H9 (cell line): ENCODE results near the gene ABCC12. TPM values are rescaled to one million over a fixed set of nuclear protein-coding genes. Genes with fewer than 3 reads are reported as not detected.

Experiments used
- DNase-seq: peaks from one replicate; pipeline ENCODE4 v3.0.0-alpha.2; 2017
- H2AFZ ChIP-seq: one replicate; pipeline ENCODE4 v1.6.1; 2013; ENCODE audit warnings: mild to moderate bottlenecking, low read length, control low read depth, moderate library complexity
- H2AK5ac ChIP-seq: 2 replicates; pipeline ENCODE4 v1.6.1; 2013; ENCODE audit warnings: low read length, control low read depth, mixed read lengths; ENCODE audit not compliant: insufficient read length
- H2BK120ac ChIP-seq: one replicate; pipeline ENCODE4 v1.6.1; 2013; ENCODE audit warnings: low read depth, mild to moderate bottlenecking, low read length, control low read depth, inconsistent platforms; ENCODE audit not compliant: poor library complexity, severe bottlenecking
- H2BK12ac ChIP-seq: 2 replicates; pipeline ENCODE4 v1.6.1; 2013; ENCODE audit warnings: low read length, control low read depth, mixed read lengths, low read depth; ENCODE audit not compliant: insufficient read length
- H2BK15ac ChIP-seq: 2 replicates; pipeline ENCODE4 v1.6.1; 2013; ENCODE audit warnings: low read depth, low read length, control low read depth
- H2BK20ac ChIP-seq: one replicate; pipeline ENCODE4 v1.6.1; 2013; ENCODE audit warnings: low read depth, mild to moderate bottlenecking, low read length, control low read depth, inconsistent platforms; ENCODE audit not compliant: poor library complexity, severe bottlenecking
- H2BK5ac ChIP-seq: 2 replicates; pipeline ENCODE4 v1.6.1; 2013; ENCODE audit warnings: low read length, control low read depth, mixed read lengths; ENCODE audit not compliant: insufficient read length
- H3K14ac ChIP-seq: 2 replicates; pipeline ENCODE4 v1.6.1; 2013; ENCODE audit warnings: low read length, control low read depth; ENCODE audit not compliant: insufficient read depth
- H3K18ac ChIP-seq: 2 replicates; pipeline ENCODE4 v1.6.1; 2013; ENCODE audit warnings: low read depth, mild to moderate bottlenecking, mixed read lengths, low read length, control low read depth; ENCODE audit not compliant: insufficient read length
- H3K23ac ChIP-seq: 2 replicates; pipeline ENCODE4 v1.6.1; 2013; ENCODE audit warnings: low read length, control low read depth, mixed read lengths, low read depth; ENCODE audit not compliant: insufficient read length
- H3K23me2 ChIP-seq: 2 replicates; pipeline ENCODE4 v1.6.1; 2013; ENCODE audit warnings: low read depth, mild to moderate bottlenecking, mixed read lengths, low read length, control low read depth; ENCODE audit not compliant: insufficient read length, poor library complexity, severe bottlenecking
- H3K27ac ChIP-seq: 2 replicates; pipeline ENCODE4 v1.5.1; 2013; ENCODE audit warnings: low read length, control low read depth, mixed read lengths, low read depth; ENCODE audit not compliant: insufficient read length
- H3K27me3 ChIP-seq: 2 replicates; pipeline ENCODE4 v1.6.1; 2013; ENCODE audit warnings: low read length, control low read depth, inconsistent platforms; ENCODE audit not compliant: insufficient read depth
- H3K4ac ChIP-seq: 2 replicates; pipeline ENCODE4 v1.6.1; 2013; ENCODE audit warnings: low read depth, mild to moderate bottlenecking, control low read depth, inconsistent platforms, low read length, moderate library complexity
- H3K4me1 ChIP-seq: 2 replicates; pipeline ENCODE4 v1.6.1; 2013; ENCODE audit warnings: low read length, control low read depth, inconsistent platforms; ENCODE audit not compliant: insufficient read depth
- H3K4me2 ChIP-seq: 2 replicates; pipeline ENCODE4 v1.6.1; 2013; ENCODE audit warnings: low read length, control low read depth, mixed read lengths; ENCODE audit not compliant: insufficient read length, insufficient read depth
- H3K56ac ChIP-seq: 2 replicates; pipeline ENCODE4 v1.6.1; 2013; ENCODE audit warnings: low read depth, mild to moderate bottlenecking, mixed read lengths, low read length, control low read depth; ENCODE audit not compliant: insufficient read length
- H3K79me1 ChIP-seq: 2 replicates; pipeline ENCODE4 v1.6.1; 2013; ENCODE audit warnings: low read depth, mild to moderate bottlenecking, moderate library complexity, low read length, control low read depth, inconsistent platforms; ENCODE audit not compliant: insufficient read depth, poor library complexity, severe bottlenecking
- H3K79me2 ChIP-seq: 2 replicates; pipeline ENCODE4 v1.6.1; 2013; ENCODE audit warnings: low read length, control low read depth, inconsistent platforms; ENCODE audit not compliant: insufficient read depth
- H3K9ac ChIP-seq: 2 replicates; pipeline ENCODE4 v1.6.1; 2013; ENCODE audit warnings: low read length, control low read depth, mixed read lengths; ENCODE audit not compliant: insufficient read length; ENCODE audit errors: extremely low read depth
- H3K9me3 ChIP-seq: one replicate; pipeline ENCODE4 v1.6.1; 2013; ENCODE audit warnings: low read depth, low read length, inconsistent platforms; ENCODE audit not compliant: control insufficient read depth
- H3T11ph ChIP-seq: one replicate; pipeline ENCODE4 v1.6.1; 2013; ENCODE audit warnings: mild to moderate bottlenecking, low read length, control low read depth, inconsistent platforms
- H4K20me1 ChIP-seq: one replicate; pipeline ENCODE4 v1.6.1; 2013; ENCODE audit not compliant: control insufficient read depth, insufficient read length, insufficient read depth
- H4K5ac ChIP-seq: 2 replicates; pipeline ENCODE4 v1.6.1; 2013; ENCODE audit warnings: low read depth, mild to moderate bottlenecking, mixed read lengths, low read length, control low read depth; ENCODE audit not compliant: insufficient read length
- H4K8ac ChIP-seq: replicated peaks from 2 replicates; pipeline ENCODE4 v1.6.1; 2013; ENCODE audit warnings: low read length, control low read depth, mixed read lengths, low read depth; ENCODE audit not compliant: insufficient read length
- H4K91ac ChIP-seq: 2 replicates; pipeline ENCODE4 v1.6.1; 2013; ENCODE audit warnings: low read depth, mild to moderate bottlenecking, moderate library complexity, mixed read lengths, low read length, control low read depth; ENCODE audit not compliant: insufficient read length
- H3K27ac Mint-ChIP-seq, 3 experiments: 2 replicates in 2 of 3; 3 replicates in 1 of 3; pipeline ENCODE4 v1.8.0; 2020 to 2021; ENCODE audit warnings: mixed read lengths in 3 of 3, mild to moderate bottlenecking in 1 of 3, moderate library complexity in 1 of 3
- H3K27me3 Mint-ChIP-seq: 2 replicates; pipeline ENCODE4 v1.8.0; 2021; ENCODE audit warnings: low read depth, mild to moderate bottlenecking, moderate library complexity, mixed read lengths
- H3K36me3 Mint-ChIP-seq, 3 experiments: 2 replicates in 2 of 3; 3 replicates in 1 of 3; pipeline ENCODE4 v1.8.0; 2020 to 2021; ENCODE audit warnings: low read depth in 3 of 3, mixed read lengths in 3 of 3; ENCODE audit not compliant: insufficient read depth in 1 of 3
- H3K4me1 Mint-ChIP-seq, 2 experiments: 2 replicates each; pipeline ENCODE4 v1.8.0; 2020; ENCODE audit warnings: mixed read lengths in 2 of 2
- H3K4me3 Mint-ChIP-seq, 2 experiments: 2 replicates in 1 of 2; 3 replicates in 1 of 2; pipeline ENCODE4 v1.8.0; 2020 to 2021; ENCODE audit warnings: mild to moderate bottlenecking in 2 of 2, mixed read lengths in 2 of 2, moderate library complexity in 1 of 2
- H3K9me3 Mint-ChIP-seq, 2 experiments: 2 replicates in 1 of 2; 3 replicates in 1 of 2; pipeline ENCODE4 v1.8.0; 2020; ENCODE audit warnings: mild to moderate bottlenecking in 2 of 2, mixed read lengths in 2 of 2, moderate library complexity in 1 of 2
- WGBS: extraction: QIAGEN DNeasy Blood & Tissue Kit; methylation state at CpG from one replicate; pipeline ENCODE4 v1.1.7; 2013; ENCODE audit warnings: missing lambda C conversion rate, low lambda C conversion rate, mixed read lengths; ENCODE audit not compliant: insufficient read length; ENCODE audit errors: extremely low coverage; 5-methylcytosine and 5-hydroxymethylcytosine counted together
- total RNA-seq: library from RNA; stranded (reverse); gene quantifications from 2 replicates; pipeline ENCODE4 v1.2.1, GENCODE V29; 2021
- TF ChIP-seq, protein P1 (sequence below): fragments of 200-600 bp; sonication (generic); conservative IDR thresholded peaks from 3 replicates; pipeline ENCODE4 v1.8.0; 2021; ENCODE audit warnings: antibody characterized with exemption, mild to moderate bottlenecking

ABCC12 gene
- total RNA-seq, 1 experiment from 2014 or later: 0.09 TPM

- H3K4ac ChIP-seq: no peak overlapping the region
- DNase-seq: no peak
- no peak overlapping the region for H4K8ac ChIP-seq
- no peaks in the 10 kb centered on the region for H3K79me1 ChIP-seq
- no peak overlapping the region for H3K27ac Mint-ChIP-seq
- H3K27me3 Mint-ChIP-seq: peaks cover 3% of the 10 kb centered on the region; the same call in 1 of the 2 replicates
- no peak overlapping the region for H2BK12ac ChIP-seq
- WGBS: no CpG with 5 or more reads among the region's 1 CpG
- no peak overlapping the region for H3K9ac ChIP-seq
- H3K9me3 ChIP-seq: no peaks in the 10 kb centered on the region
- no peak overlapping the region for H4K5ac ChIP-seq
- no peak overlapping the region for H3T11ph ChIP-seq
- no peaks in the 10 kb centered on the region for H3K4me1 ChIP-seq
- H2BK20ac ChIP-seq: no peak overlapping the region
- no peak overlapping the region for H3K23ac ChIP-seq
- no peak overlapping the region for H3K14ac ChIP-seq
- no peaks in the 10 kb centered on the region for H4K20me1 ChIP-seq
- no peaks in the 10 kb centered on the region for H3K36me3 Mint-ChIP-seq
- no peaks in the 10 kb centered on the region for H3K4me1 Mint-ChIP-seq
- TF ChIP-seq, protein P1, sequence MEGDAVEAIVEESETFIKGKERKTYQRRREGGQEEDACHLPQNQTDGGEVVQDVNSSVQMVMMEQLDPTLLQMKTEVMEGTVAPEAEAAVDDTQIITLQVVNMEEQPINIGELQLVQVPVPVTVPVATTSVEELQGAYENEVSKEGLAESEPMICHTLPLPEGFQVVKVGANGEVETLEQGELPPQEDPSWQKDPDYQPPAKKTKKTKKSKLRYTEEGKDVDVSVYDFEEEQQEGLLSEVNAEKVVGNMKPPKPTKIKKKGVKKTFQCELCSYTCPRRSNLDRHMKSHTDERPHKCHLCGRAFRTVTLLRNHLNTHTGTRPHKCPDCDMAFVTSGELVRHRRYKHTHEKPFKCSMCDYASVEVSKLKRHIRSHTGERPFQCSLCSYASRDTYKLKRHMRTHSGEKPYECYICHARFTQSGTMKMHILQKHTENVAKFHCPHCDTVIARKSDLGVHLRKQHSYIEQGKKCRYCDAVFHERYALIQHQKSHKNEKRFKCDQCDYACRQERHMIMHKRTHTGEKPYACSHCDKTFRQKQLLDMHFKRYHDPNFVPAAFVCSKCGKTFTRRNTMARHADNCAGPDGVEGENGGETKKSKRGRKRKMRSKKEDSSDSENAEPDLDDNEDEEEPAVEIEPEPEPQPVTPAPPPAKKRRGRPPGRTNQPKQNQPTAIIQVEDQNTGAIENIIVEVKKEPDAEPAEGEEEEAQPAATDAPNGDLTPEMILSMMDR: no peak
- no peaks in the 10 kb centered on the region for H3K27me3 ChIP-seq
- no peak overlapping the region for H3K18ac ChIP-seq
- H3K27ac ChIP-seq: no peak overlapping the region
- no peak overlapping the region for H4K91ac ChIP-seq
- H3K23me2 ChIP-seq: no peaks in the 10 kb centered on the region
- H2AK5ac ChIP-seq: no peak overlapping the region
- peaks cover 6 to 7% of the 10 kb centered on the region in 2 experiments; a peak in 4 of 5 replicates for H3K9me3 Mint-ChIP-seq
- H3K56ac ChIP-seq: no peak overlapping the region
- H3K4me3 Mint-ChIP-seq: no peak overlapping the region
- H2BK120ac ChIP-seq: no peak overlapping the region
- H3K4me2 ChIP-seq: no peak overlapping the region
- no peak overlapping the region for H2AFZ ChIP-seq
- H3K79me2 ChIP-seq: no peaks in the 10 kb centered on the region
- no peak overlapping the region for H2BK15ac ChIP-seq
- H2BK5ac ChIP-seq: no peak overlapping the region
Observed at GRCh38 chr16:48150707-48151106, 5.1 kb downstream of the ABCC12 start.
